ENCODE data around the gene RHBDD2.

- TF ChIP-seq CTCF (optimal IDR thresholded peaks at IDR 0.05 in 1 of 3, IDR thresholded peaks at IDR 0.05 in 1 of 3, conservative IDR thresholded peaks at IDR 0.05 in 1 of 3; ENCODE audit: extremely low read depth in 1 of 3, insufficient read depth in 2 of 3, low read length in 3 of 3) (no peak), EZH2 (IDR thresholded peaks at IDR 0.05; ENCODE audit: low read length) (no peak)
Measured at GRCh38 chr7:75835688-75836285, 43.0 kb upstream of the RHBDD2 start.

All from keratinocyte (primary cell).